Activated CD8-positive, alpha-beta memory T cell treated with anti-CD3 and anti-CD28 coated beads, Interleukin-2, amount 10 ng/mL, durations not matched to agents 7 days and 5 days (primary cell): ENCODE results near the gene PGS1. TPM values are rescaled to one million over a fixed set of nuclear protein-coding genes. Genes with fewer than 3 reads are reported as not detected.

ENCODE experiments used
- ATAC-seq: fragments of 150-1000 bp; cut with Tn5 transposase; one replicate; pipeline ENCODE4 v1.10.0; 2021; ENCODE audit warnings: moderate library complexity
- CTCF ChIA-PET: fragments of 350-600 bp; sonication (Branson Sonifier 250); formaldehyde crosslinking; loops from one replicate; lab custom pipeline; 2021; ENCODE audit warnings: antibody characterized with exemption; lab: Charles Lee
- DNase-seq: peaks from one replicate; pipeline ENCODE4 v3.0.0-alpha.2; 2020
- H3K27ac Mint-ChIP-seq: one replicate; pipeline ENCODE4 v1.8.0; 2021; ENCODE audit warnings: mild to moderate bottlenecking, mixed read lengths
- H3K27me3 Mint-ChIP-seq: one replicate; pipeline ENCODE4 v1.8.0; 2021; ENCODE audit warnings: mixed read lengths
- H3K36me3 Mint-ChIP-seq: one replicate; pipeline ENCODE4 v1.8.0; 2021; ENCODE audit warnings: mild to moderate bottlenecking, mixed read lengths
- H3K4me1 Mint-ChIP-seq: one replicate; pipeline ENCODE4 v1.8.0; 2021; ENCODE audit warnings: mixed read lengths
- H3K4me3 Mint-ChIP-seq: one replicate; pipeline ENCODE4 v1.8.0; 2021; ENCODE audit warnings: mild to moderate bottlenecking, moderate library complexity, mixed read lengths
- H3K9me3 Mint-ChIP-seq: one replicate; pipeline ENCODE4 v1.8.0; 2022; ENCODE audit warnings: low read depth, mixed read lengths
- total RNA-seq, 2 experiments: library from RNA; stranded (reverse); gene quantifications; one replicate each; pipeline ENCODE4 v1.2.3, GENCODE V29; 2021

PGS1 gene
- total RNA-seq, 2 experiments from 2014 or later, result 52.2 to 70.2 TPM

DNA sequence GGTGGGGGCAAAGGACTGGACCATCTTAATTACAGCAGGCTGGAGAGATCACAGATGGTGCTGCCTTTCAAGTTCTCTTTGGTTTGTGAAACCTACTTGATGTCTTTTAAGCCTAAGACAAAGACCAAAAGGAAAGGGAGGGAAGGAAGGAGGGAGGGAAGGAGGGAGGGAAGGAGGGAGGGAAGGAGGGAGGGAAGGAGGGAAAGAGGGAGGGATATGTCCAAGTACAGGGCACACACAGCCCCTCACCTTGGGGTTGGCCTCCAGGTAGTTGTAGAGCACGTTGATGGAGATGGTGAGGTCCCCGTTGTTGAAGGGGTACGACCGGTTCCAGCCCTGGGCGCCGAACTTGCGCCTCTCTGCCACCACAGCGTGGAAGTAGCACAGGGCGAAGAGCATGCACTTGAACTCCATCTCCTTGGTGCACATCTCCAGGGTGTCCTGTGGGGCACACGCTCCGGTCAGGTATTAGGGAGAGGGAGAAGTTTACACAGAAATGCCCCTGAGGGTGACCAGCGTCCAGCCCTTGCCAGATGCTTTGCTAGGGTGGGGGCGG is 55.4 kb downstream of the PGS1 start:
- CTCF ChIA-PET, result interaction anchor here (2.3 kb wide), 1 partner anchor 12 kb away, joined by 9 read pairs; no protein-coding TSS in a partner anchor
- H3K27me3 Mint-ChIP-seq, result no peaks in the 10 kb centered on the region
- no peaks in the 10 kb centered on the region for H3K36me3 Mint-ChIP-seq
- ATAC-seq, result no peak
- H3K9me3 Mint-ChIP-seq, result peaks cover 2% of the 10 kb centered on the region
- no peaks in the 10 kb centered on the region for H3K4me1 Mint-ChIP-seq
- no peak for DNase-seq
- no peak overlapping the region for H3K27ac Mint-ChIP-seq
- no peak overlapping the region for H3K4me3 Mint-ChIP-seq

DNA sequence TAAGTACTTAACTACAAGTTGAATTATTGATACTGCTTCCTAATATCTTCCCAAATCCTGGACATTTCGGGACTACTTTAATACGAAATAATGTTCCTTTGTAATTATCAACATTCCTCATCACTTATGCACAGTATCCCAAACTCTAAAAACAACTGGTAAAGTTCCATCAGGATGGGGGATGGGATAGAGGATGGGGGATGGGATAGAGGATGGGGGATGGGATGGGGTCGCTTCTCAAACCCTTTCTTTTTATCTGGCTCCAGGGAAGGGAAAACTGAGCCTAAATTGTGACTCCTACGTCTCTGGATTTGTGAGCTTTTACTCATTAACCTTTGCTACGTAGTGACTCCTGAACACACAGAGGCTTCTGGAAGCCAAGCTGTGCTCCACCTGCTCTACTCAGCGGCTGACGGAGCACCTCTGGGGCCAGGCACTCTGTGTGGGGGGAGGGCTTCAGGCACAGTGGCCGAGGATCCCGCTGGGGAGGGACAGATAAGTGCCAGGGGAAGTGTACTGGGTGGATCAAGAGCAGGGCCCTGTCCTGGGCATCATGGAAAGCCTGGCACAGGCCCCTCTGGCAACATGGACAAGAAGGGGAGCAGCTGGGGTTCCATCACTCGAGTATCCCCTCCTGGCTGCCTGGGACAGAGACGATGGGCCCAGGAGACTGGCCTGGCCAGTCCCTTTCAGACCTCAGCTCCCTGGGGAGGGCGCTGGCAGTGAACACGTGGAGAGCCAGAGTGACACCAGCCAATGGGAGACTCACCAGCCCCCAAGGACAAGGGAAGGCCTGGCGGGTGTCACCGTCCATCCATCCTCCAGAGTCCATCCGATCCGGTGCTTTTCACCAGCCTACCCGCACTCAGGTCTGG is 56.2 kb downstream of the PGS1 start:
- Mint-ChIP-seq H3K27me3 (no peaks in the 10 kb centered on the region), H3K4me3 (no peak overlapping the region), H3K36me3 (no peaks in the 10 kb centered on the region), H3K4me1 (no peaks in the 10 kb centered on the region), H3K27ac (no peak overlapping the region), H3K9me3 (peaks cover 2% of the 10 kb centered on the region)
- ATAC-seq (no peak), DNase-seq (no peak)
- CTCF ChIA-PET, result no interaction called here

DNA sequence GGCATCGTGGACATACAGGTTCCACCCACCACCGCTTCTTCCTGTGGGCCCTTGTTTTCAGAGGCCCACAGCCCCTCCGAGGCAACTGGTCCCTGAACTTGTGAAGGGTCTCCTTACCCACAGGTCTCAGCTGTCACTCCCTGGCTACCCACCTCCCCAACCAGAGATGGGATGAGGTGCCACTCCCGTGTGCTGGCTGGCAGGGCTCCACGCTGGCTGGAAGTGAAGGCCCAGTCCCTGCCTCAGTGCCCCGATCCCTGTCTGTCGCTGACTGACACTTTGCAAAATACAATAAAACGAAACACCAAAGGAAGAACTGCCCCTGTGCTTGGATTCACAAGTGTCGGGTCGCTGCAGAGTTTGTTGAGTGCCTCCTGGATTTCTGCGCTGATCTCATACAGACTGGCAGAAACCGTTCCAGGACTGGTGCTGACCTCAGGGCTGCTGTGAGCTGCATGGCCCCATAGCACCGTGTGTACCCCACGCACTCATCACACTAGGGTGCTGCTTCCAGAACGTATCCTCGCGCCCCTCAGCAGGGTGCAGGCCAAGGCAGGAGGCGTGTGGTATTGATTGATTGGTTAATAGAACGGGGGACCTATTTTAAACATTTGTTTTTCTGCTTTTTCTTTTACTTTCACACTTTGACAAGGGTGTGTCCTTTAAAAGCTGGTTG is 57.0 kb downstream of the PGS1 start:
- CTCF ChIA-PET, result interaction anchor here (1.4 to 1.5 kb wide), 2 partner anchors 10 to 74 kb away, joined by 4 to 6 read pairs; no protein-coding TSS in a partner anchor
- H3K4me1 Mint-ChIP-seq, result no peaks in the 10 kb centered on the region
- DNase-seq (no peak), ATAC-seq (no peak)
- no peaks in the 10 kb centered on the region for H3K27me3 Mint-ChIP-seq
- no peaks in the 10 kb centered on the region for H3K36me3 Mint-ChIP-seq
- H3K9me3 Mint-ChIP-seq, result peaks cover 2% of the 10 kb centered on the region
- no peak overlapping the region for H3K27ac Mint-ChIP-seq
- H3K4me3 Mint-ChIP-seq, result no peak overlapping the region

DNA sequence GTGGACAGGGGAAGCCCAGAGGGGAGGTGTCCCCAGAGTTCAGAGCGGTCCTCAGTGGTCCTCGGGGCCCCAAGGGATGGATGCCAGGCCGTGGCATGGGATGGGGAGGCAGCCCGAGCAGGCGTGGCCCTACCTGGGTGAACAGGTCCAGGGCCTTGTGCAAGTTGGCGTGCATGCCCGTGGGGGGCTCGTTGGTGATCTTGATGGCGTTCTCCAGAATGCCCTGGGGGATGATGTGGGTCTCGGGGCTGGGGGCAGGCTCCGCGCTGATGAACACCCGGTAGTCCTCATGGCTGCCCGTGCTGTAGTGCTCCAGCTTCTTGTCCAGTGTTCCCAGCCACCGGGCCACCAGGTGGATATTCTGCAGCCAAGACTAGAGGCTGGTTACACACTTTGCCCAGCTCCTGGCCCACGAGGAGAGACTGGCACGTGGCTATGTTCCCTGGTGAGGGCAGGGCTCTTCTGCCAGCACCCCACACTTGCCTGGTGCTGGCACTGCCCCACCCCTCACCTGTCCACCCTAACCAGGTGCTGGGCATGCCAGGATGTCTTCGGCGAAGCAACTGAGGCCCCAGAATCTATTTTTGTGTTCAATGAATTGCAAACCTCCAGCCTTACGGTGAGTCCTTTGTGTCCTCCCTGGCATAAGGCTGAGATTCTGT is 59.2 kb downstream of the PGS1 start:
- ATAC-seq, result peak; percentile 22
- CTCF ChIA-PET, result interaction anchor here (0.6 kb wide), 1 partner anchor 206 kb away, joined by 3 read pairs; the partner anchor contains the start of gene TMEM235

DNA sequence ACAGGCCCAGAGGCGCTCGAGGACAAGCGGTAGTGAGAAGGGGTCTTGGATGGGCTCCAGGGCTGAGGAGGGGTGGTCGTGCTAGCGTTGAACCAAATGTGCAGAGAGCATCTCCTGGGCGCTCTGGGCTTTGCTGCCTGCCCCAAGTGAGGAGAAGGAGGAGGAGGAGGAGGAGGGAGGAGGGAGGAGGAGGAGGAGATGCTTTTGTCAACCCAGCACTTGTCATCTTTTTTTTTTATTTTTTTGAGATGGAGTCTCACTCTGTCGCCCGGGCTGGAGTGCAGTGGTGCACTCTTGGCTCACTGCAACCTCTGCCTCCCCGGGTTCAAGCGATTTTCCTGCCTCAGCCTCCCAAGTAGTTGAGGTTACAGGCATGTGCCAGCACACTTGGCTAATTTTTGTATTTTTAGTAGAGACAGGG is 59.8 kb downstream of the PGS1 start:
- ATAC-seq, result no peak
- Mint-ChIP-seq H3K27me3 (no peaks in the 10 kb centered on the region), H3K36me3 (no peaks in the 10 kb centered on the region), H3K4me3 (no peak overlapping the region), H3K4me1 (no peaks in the 10 kb centered on the region), H3K27ac (no peak overlapping the region), H3K9me3 (peaks cover 2% of the 10 kb centered on the region)
- no peak for DNase-seq
- CTCF ChIA-PET, result interaction anchor here (0.5 to 0.6 kb wide), 2 partner anchors 207 to 1934 kb away, joined by 3 read pairs; partner anchors contain the start of gene TMEM235

More for the DNA sequence above, 59.2 kb downstream of the PGS1 start:
- Mint-ChIP-seq H3K27me3 (no peaks in the 10 kb centered on the region), H3K4me1 (no peaks in the 10 kb centered on the region), H3K4me3 (no peak overlapping the region), H3K36me3 (no peaks in the 10 kb centered on the region), H3K9me3 (peaks cover 2% of the 10 kb centered on the region), H3K27ac (no peak overlapping the region)
- no peak for DNase-seq

DNA sequence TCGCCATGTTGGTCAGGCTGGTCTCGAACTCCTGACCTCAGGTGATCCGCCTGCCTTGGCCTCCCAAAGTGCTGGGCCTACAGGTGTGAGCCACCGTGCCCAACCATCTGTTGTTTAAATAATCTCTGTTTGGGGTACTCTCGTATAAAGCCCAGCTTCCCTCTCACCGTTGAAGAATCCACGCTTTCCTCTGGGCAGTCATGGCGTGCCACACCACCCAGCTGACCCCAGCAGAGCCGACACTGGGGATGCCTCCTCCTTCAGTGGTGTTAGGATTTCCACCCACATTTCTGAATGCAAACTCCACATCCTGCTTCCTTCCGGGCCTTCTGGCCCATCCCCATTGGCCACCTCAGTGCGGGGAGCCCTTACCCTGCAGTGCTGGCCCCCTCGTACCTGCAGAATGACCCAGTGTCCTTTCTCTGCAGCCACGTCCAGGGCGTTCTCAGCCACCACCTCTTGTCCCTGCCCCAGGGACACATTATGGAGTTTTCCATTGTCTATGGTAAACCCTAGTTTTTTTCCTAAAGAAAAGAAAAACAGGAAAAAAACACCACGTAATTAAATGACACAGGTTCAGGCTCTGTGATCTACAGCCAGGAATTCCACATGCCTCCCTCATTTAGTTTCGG is 60.4 kb downstream of the PGS1 start:
- Mint-ChIP-seq H3K4me3 (no peak overlapping the region), H3K4me1 (no peaks in the 10 kb centered on the region), H3K36me3 (no peaks in the 10 kb centered on the region), H3K27me3 (no peaks in the 10 kb centered on the region), H3K27ac (no peak overlapping the region), H3K9me3 (peaks cover 2% of the 10 kb centered on the region)
- peak; percentile 18 for ATAC-seq
- CTCF ChIA-PET, result interaction anchor here (0.5 kb wide), 1 partner anchor 1935 kb away, joined by 3 read pairs; no protein-coding TSS in a partner anchor
- no peak for DNase-seq

DNA sequence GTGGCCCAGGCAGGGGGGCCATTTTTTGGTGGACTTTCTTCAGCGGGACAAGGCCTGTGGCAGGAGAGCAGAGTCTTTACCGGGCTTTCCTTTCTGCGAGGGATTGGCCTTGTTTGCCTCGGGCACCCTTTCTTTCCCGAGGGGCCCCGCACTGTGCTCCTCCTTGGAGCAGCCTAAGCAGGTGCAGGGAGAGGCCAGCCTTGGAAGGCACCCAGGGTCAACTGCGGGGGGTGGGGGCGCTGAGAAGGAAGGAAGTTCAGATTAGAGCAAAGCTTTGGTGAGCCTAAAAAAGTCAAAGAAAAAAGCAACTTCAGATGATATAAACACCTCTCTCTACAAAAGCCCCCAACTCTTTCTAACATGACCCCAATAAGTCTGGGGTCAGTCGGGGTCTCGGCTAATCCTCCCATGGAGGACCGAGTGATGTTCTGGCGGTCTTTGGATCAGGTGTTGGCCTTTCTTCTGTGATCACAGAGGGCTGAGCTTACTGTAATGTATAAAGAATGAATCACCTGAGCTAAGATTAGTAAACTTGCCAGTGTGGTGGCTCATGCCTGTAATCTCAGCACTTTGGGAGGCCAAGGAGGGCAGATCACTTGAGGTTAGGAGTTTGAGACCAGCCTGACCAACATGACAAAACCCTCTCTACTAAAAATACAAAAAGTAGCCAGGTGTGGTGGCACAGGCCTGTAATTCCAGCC is 63.0 kb downstream of the PGS1 start:
- Mint-ChIP-seq H3K9me3 (peaks cover 2% of the 10 kb centered on the region), H3K27ac (no peak overlapping the region), H3K36me3 (no peaks in the 10 kb centered on the region), H3K4me1 (no peaks in the 10 kb centered on the region), H3K4me3 (no peak overlapping the region), H3K27me3 (no peaks in the 10 kb centered on the region)
- no peak for ATAC-seq
- CTCF ChIA-PET, result interaction anchor here (0.8 to 1.0 kb wide), 2 partner anchors 81 to 267 kb away, joined by 3 read pairs; no protein-coding TSS in a partner anchor
- DNase-seq, result no peak

DNA sequence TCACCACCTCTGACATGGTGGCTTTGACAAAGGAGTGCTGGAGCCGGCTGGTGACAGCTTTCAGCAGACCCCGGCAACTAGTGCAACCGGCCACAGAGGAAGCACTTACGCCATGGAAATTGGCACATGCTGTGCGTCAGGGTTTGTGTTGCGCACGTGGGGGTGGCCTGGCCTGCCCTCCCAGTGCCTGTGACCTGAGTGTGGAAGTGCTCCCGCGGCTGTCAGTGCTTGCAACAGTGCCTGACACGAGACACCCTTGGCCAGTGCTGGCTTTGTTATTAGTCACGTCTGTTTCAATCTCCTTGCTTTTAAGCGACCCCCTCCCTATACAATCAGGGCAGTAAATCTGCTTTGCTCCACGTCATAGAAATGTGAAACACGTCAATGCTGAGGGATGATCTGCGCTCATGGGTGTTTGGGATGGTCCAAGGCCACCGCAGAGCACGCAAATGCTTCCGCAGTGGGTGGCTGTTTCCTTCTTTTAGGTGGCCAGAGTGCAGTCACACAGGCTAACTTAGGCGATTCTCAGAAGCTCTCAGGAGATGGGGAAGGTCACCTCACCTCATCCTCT is 64.3 kb downstream of the PGS1 start:
- H3K36me3 Mint-ChIP-seq, result no peaks in the 10 kb centered on the region
- H3K4me1 Mint-ChIP-seq, result no peaks in the 10 kb centered on the region
- CTCF ChIA-PET, result no interaction called here
- H3K4me3 Mint-ChIP-seq, result no peak overlapping the region
- H3K27me3 Mint-ChIP-seq, result no peaks in the 10 kb centered on the region
- peaks cover 2% of the 10 kb centered on the region for H3K9me3 Mint-ChIP-seq
- H3K27ac Mint-ChIP-seq, result no peak overlapping the region
- ATAC-seq, result no peak
- no peak for DNase-seq

DNA sequence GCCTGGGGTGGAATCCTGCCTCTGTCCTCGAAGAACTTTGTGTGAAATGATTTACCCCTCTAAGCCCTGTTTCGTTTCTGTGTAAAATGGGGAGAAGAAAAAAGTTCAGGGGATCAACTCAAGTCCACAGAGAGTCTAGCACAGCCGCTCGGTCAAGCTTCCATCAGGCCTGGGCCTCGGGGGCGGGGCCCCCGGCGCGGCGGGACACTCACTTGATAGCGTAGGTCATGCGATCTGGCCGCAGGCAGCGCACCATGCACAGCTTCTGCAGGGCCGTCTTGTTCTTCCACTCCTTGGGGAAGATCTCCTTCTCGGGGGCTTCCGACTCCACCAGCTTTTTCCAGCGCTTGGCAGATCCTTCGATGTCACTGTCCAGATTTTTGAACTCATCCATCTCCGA is 65.9 kb downstream of the PGS1 start:
- Mint-ChIP-seq H3K4me3 (no peak overlapping the region), H3K27ac (no peak overlapping the region), H3K4me1 (no peaks in the 10 kb centered on the region), H3K27me3 (no peaks in the 10 kb centered on the region), H3K9me3 (no peaks in the 10 kb centered on the region), H3K36me3 (no peaks in the 10 kb centered on the region)
- CTCF ChIA-PET, result interaction anchor here (1.1 to 1.7 kb wide), 3 partner anchors 40 to 292 kb away, joined by 3 to 5 read pairs (median 4); no protein-coding TSS in a partner anchor
- ATAC-seq (no peak), DNase-seq (no peak)

DNA sequence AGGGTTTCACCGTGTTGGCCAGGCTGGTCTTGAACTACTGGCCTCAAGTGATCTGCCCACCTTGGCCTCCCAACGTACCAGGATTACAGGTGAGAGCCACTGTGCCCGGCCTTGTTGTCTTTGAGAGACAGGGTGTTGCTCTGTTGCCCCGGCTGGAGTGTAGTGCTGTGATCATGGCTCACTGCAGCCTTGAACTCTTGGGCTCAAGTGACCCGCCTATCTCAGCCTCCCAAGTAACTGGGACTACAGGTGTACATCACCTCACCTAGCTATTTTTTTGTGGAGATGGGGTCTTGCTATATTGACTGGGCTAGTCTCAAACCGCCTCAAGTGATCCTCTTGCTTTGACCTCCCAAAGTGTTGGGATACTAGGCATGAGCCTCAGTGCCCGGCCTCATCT is 68.4 kb downstream of the PGS1 start:
- H3K27me3 Mint-ChIP-seq, result peaks cover 2% of the 10 kb centered on the region
- peaks cover 2% of the 10 kb centered on the region for H3K4me1 Mint-ChIP-seq
- CTCF ChIA-PET, result interaction anchor here (0.7 to 1.1 kb wide), 3 partner anchors 105 to 205 kb away, joined by 3 to 4 read pairs (median 3); no protein-coding TSS in a partner anchor
- ATAC-seq (no peak), DNase-seq (no peak)
- H3K36me3 Mint-ChIP-seq, result no peaks in the 10 kb centered on the region
- no peak overlapping the region for H3K27ac Mint-ChIP-seq
- no peak overlapping the region for H3K4me3 Mint-ChIP-seq
- no peaks in the 10 kb centered on the region for H3K9me3 Mint-ChIP-seq

DNA sequence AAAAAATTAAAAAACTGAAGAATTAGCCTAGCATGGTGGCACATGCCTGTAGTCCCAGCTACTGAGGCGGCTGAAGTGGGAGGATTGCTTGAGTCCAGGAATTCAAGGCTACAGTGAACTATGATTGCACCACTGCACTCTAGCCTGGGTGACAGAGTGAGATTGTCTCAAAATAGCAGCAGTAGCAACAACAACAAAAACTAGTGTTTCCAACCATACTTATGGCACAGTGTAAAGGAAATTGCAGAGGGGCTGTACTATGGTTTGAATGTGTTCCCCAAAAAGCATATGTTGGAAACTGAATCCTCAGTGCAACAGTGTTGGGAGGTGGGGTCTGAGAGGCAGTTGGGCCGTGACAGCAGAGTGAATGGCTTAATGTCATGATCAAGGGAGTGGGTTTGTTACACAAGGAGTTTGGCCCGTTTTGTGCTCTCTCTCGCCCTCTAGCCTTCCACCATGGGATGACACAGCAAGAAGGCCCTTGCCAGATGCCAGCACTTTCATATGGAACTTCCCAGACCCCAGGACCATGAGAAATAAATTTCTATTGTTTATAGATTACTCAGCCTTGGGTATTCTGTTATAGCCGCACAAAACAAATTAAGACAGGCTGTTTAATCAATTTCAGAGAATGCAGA is 70.0 kb downstream of the PGS1 start:
- Mint-ChIP-seq H3K36me3 (no peaks in the 10 kb centered on the region), H3K4me1 (peaks cover 2% of the 10 kb centered on the region), H3K9me3 (no peaks in the 10 kb centered on the region), H3K4me3 (no peak overlapping the region), H3K27me3 (peaks cover 2% of the 10 kb centered on the region), H3K27ac (no peak overlapping the region)
- no peak for DNase-seq
- ATAC-seq, result no peak
- CTCF ChIA-PET, result interaction anchor here (0.8 kb wide), 1 partner anchor 199 kb away, joined by 3 read pairs; no protein-coding TSS in a partner anchor
